Stomach (tissue), 9 donors: ENCODE results near the gene CNTNAP5. TPM values are rescaled to one million over a fixed set of nuclear protein-coding genes. Genes with fewer than 3 reads are reported as not detected.

Experiments used
- DNase-seq, 2 donors: peaks; one replicate each; pipeline versions ENCODE4 v3.0.0 to v3.0.0-alpha.2; 2013 to 2019
- H3K27ac ChIP-seq, 5 donors: fragments of 200-600 bp in 4 of 5; sonication (generic) in 4 of 5; one replicate each; pipeline ENCODE4 v1.5.1; 2013 to 2019; ENCODE audit warnings: mild to moderate bottlenecking in 1 of 5, moderate library complexity in 1 of 5
- H3K27me3 ChIP-seq, 3 donors: fragments of 200-600 bp; sonication (generic); one replicate each; pipeline ENCODE4 v1.5.1; 2017 to 2019; ENCODE audit warnings: mixed run types in 1 of 3
- H3K36me3 ChIP-seq, 4 donors: fragments of 200-600 bp; sonication (generic); 1 replicate in 3 of 4; 2 replicates in 1 of 4; pipeline ENCODE4 v1.5.1; 2016 to 2019
- H3K4me1 ChIP-seq, 4 donors: fragments of 200-600 bp; sonication (generic); one replicate each; pipeline ENCODE4 v1.5.1; 2016 to 2019
- H3K4me3 ChIP-seq, 4 donors: fragments of 200-600 bp; sonication (generic) in 3 of 4; one replicate each; pipeline ENCODE4 v1.5.1; 2016 to 2019; ENCODE audit warnings: mild to moderate bottlenecking in 1 of 4
- H3K9me3 ChIP-seq, 4 donors: fragments of 200-600 bp; sonication (generic); one replicate each; pipeline ENCODE4 v1.5.1; 2016 to 2019
- EP300 ChIP-seq: sonication (generic); formaldehyde crosslinking; IDR thresholded peaks from one replicate; pipeline ENCODE4 v1.6.1; 2017; ENCODE audit warnings: antibody characterized with exemption
- POLR2A ChIP-seq, 4 donors: fragments of 450-650 bp; IDR thresholded peaks; one replicate each; pipeline ENCODE4 v1.6.1; 2016; ENCODE audit warnings: antibody characterized with exemption in 4 of 4, control low read depth in 2 of 4, mild to moderate bottlenecking in 1 of 4, moderate library complexity in 1 of 4
- POLR2AphosphoS5 ChIP-seq, 3 donors: sonication (generic); formaldehyde crosslinking; IDR thresholded peaks; one replicate each; pipeline ENCODE4 v1.6.1; 2016; ENCODE audit warnings: antibody characterized with exemption in 3 of 3
- WGBS, 5 donors: extraction: QIAGEN DNeasy Blood & Tissue Kit in 3 of 5; methylation state at CpG; one replicate each; pipeline versions ENCODE4 v1.1.5 to v1.1.7; 2013 to 2018; 5-methylcytosine and 5-hydroxymethylcytosine counted together
- intact Hi-C: fragments of 100-400 bp; cut with DNase I; formaldehyde crosslinking; loops from one replicate; pipeline ENCODE4 v1.15.1; 2023; ENCODE audit warnings: low total_unique reads
- polyA plus RNA-seq, 3 donors: library from polyadenylated mRNA; stranded (reverse); fragments of 200-250 nt; gene quantifications; one replicate each; pipeline ENCODE4 v1.2.3, GENCODE V29; 2013
- total RNA-seq, 5 donors: library from RNA; depleted of rRNA; stranded (reverse); fragments of >200 nt; gene quantifications; one replicate each; pipeline versions ENCODE4 v1.1.0 to v1.2.3, GENCODE V29; 2014 to 2016
- TF ChIP-seq, protein P1 (sequence below), 7 experiments: fragments of 450-650 bp in 4 of 7; fragments of 200-600 bp in 3 of 7; sonication (generic) in 3 of 7; IDR thresholded peaks; one replicate each; pipeline ENCODE4 v1.5.1; 2016 to 2019; ENCODE audit warnings: antibody characterized with exemption in 7 of 7, control low read depth in 2 of 7, mild to moderate bottlenecking in 1 of 7
- donor health status: healthy with polysubstance abuse.
- donor health status: Bipolar disorder and iron deficiency.
- donor health status: healthy.

CNTNAP5 gene
- total and polyA plus RNA-seq, 8 donors: 1.3 TPM; not detected in 7

DNA sequence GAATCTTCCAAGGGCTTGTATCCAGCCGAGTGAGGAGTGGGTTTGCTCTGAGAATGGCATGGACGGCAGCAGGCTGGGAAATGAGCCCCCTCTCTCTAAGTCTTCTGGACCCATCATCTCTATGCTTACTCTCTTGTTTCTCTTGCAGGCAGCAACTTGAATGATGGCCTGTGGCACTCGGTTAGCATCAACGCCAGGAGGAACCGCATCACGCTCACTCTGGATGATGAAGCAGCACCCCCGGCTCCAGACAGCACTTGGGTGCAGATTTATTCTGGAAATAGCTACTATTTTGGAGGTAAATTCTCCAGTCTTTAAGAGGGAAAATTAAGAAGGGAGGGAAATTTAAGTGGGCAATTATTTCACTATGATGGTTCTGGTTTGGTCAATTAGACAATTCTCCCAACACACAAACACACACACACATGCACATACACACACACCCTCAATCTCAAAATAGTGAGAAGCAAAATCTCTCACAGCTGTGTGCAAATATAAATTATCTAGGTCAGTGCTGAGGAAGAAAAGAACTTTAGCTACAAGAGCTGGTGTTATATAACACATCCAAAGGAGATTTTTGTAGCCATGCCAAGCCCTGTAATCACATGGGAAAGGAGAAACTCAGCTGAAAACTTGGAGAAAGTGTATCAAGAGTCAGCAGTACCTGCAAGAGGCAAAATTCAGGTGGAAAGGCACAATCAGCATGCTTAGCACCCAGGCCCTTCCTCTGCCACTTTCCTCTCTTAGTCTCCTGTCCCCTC lies 499.2 kb downstream of the CNTNAP5 start:
- no peak for TF ChIP-seq EP300
- TF ChIP-seq, protein P1, sequence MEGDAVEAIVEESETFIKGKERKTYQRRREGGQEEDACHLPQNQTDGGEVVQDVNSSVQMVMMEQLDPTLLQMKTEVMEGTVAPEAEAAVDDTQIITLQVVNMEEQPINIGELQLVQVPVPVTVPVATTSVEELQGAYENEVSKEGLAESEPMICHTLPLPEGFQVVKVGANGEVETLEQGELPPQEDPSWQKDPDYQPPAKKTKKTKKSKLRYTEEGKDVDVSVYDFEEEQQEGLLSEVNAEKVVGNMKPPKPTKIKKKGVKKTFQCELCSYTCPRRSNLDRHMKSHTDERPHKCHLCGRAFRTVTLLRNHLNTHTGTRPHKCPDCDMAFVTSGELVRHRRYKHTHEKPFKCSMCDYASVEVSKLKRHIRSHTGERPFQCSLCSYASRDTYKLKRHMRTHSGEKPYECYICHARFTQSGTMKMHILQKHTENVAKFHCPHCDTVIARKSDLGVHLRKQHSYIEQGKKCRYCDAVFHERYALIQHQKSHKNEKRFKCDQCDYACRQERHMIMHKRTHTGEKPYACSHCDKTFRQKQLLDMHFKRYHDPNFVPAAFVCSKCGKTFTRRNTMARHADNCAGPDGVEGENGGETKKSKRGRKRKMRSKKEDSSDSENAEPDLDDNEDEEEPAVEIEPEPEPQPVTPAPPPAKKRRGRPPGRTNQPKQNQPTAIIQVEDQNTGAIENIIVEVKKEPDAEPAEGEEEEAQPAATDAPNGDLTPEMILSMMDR (IDR thresholded peaks at IDR 0.05): no peak
- no peak for TF ChIP-seq POLR2AphosphoS5 (IDR thresholded peaks at IDR 0.05)
- TF ChIP-seq POLR2A (IDR thresholded peaks at IDR 0.05): no peak
- Histone ChIP-seq H3K4me1 (peaks cover 0 to 12% (median 5%) of the 10 kb centered on the region in 4 donors), H3K4me3 (no peak overlapping the region)

DNA sequence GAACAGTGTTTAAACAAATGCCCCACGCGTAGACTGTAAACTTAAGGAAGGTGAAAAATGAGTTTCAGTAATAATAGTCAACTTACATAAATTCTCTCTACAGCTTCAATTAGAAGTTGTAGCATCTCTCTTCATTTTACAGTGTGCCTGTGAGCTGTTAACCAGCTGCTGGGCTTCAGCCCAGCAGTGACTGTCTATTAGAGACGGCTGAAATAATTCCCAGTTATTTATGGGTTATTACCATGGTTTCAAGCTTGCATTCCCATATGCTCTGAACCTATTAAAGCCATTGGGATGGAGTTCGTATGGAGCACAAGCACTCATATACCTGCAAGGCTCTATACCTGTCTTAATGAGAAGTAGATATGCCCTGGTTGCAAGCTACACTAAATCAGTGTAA lies 501.1 kb downstream of the CNTNAP5 start:
- H3K36me3 ChIP-seq: no peaks in the 10 kb centered on the region
- H3K4me1 ChIP-seq: peaks cover 0 to 12% (median 5%) of the 10 kb centered on the region in 4 donors
- peak in 1 of 2 donors; percentile 34 for DNase-seq
- H3K27me3 ChIP-seq: no peaks in the 10 kb centered on the region
- no peak overlapping the region for H3K27ac ChIP-seq
- H3K4me3 ChIP-seq: no peak overlapping the region
- no peaks in the 10 kb centered on the region for H3K9me3 ChIP-seq
- WGBS, 5 donors: 63 to 87% (median 77%) methylated on average over 4 of the region's 4 CpGs
- intact Hi-C loops: no loop called here
- TF ChIP-seq EP300: no peak
- TF ChIP-seq, protein P1 (IDR thresholded peaks at IDR 0.05): no peak
- no peak for TF ChIP-seq POLR2AphosphoS5 (IDR thresholded peaks at IDR 0.05)
- TF ChIP-seq POLR2A (IDR thresholded peaks at IDR 0.05): no peak

More for the DNA sequence above, 499.2 kb downstream of the CNTNAP5 start:
- Histone ChIP-seq H3K36me3 (no peaks in the 10 kb centered on the region), H3K27me3 (no peaks in the 10 kb centered on the region), H3K9me3 (no peaks in the 10 kb centered on the region), H3K27ac (no peak overlapping the region)
- peak in 1 of 2 donors; percentile 34 for DNase-seq
- intact Hi-C loops: no loop called here
- 82 to 95% (median 87%) methylated on average over 7 of the region's 7 CpGs for WGBS, 5 donors

DNA sequence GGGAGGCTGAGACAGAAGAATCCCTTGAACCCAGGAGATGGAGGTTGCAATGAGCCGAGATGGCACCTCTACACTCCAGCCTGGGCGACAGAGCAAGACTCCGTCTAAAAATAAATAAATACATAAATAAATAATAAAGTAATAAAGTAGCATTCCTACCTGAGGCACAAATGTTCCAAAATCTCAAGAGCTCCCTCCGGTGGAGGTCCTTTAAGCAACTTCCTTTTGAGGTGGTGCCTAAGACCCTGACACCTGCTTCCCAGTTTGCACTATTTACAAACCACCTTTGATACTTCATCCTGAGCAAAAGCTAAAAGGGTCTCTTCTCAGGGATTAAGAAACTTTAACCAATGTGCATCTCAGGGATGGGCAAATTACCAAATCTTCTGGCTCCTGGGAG lies 505.1 kb downstream of the CNTNAP5 start:
- Histone ChIP-seq H3K27me3 (no peaks in the 10 kb centered on the region), H3K36me3 (no peaks in the 10 kb centered on the region), H3K27ac (no peak overlapping the region), H3K4me1 (peaks cover 0 to 17% (median 6%) of the 10 kb centered on the region in 4 donors), H3K4me3 (no peak overlapping the region), H3K9me3 (no peaks in the 10 kb centered on the region)
- intact Hi-C loops: no loop called here
- no peak for DNase-seq
- WGBS, 5 donors: 73 to 90% (median 86%) methylated on average over 4 of the region's 4 CpGs
- no peak for TF ChIP-seq EP300

DNA sequence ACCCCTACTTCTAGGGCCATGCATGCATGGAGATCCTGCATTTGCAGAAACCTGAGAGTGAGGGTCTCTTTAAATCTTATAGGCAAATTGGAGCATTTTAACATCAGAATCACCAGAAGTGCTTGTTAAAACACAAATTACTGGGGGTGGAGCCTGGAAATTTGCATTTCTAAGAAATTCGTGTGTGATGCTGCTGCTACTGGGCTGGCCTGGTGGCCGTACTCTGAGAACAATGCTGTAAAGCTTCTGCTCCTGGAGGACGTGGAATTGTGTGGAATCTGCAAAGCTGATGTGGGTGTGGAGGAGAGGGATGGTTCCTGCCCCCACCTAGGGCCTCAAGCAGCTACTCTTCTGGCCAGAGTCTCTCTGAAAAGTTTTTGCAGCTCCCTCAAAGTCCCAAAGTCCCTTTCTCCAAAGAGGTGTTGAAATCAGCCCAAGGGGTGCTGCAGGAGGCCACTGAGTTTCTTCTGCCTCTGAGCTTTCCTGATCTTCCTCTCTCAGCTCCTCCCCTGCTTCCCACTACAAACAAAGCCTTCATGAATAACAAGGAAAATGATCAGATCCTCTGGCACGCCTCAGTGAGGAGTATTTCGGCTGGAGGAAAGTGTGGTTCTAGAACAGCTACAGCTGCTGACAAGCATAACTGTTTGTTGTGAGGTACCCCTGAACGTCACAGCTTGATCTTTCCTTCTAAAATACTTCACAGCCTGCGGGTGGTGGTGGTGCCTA lies 508.3 kb downstream of the CNTNAP5 start:
- peaks cover 0 to 32% (median 6%) of the 10 kb centered on the region in 4 donors for H3K4me1 ChIP-seq
- no peaks in the 10 kb centered on the region for H3K9me3 ChIP-seq
- intact Hi-C loops: no loop called here
- H3K27me3 ChIP-seq: no peaks in the 10 kb centered on the region
- WGBS, 5 donors: 59 to 66% (median 62%) methylated on average over 7 of the region's 7 CpGs
- TF ChIP-seq EP300: no peak
- TF ChIP-seq, protein P1 (IDR thresholded peaks at IDR 0.05): no peak
- no peak for TF ChIP-seq POLR2A (IDR thresholded peaks at IDR 0.05)
- TF ChIP-seq POLR2AphosphoS5 (IDR thresholded peaks at IDR 0.05): no peak
- H3K4me3 ChIP-seq: no peak overlapping the region
- DNase-seq: peak in 1 of 2 donors; percentile 34
- H3K27ac ChIP-seq: no peak overlapping the region
- H3K36me3 ChIP-seq: no peaks in the 10 kb centered on the region
